ENCODE data around the gene MRPL58.

DNA sequence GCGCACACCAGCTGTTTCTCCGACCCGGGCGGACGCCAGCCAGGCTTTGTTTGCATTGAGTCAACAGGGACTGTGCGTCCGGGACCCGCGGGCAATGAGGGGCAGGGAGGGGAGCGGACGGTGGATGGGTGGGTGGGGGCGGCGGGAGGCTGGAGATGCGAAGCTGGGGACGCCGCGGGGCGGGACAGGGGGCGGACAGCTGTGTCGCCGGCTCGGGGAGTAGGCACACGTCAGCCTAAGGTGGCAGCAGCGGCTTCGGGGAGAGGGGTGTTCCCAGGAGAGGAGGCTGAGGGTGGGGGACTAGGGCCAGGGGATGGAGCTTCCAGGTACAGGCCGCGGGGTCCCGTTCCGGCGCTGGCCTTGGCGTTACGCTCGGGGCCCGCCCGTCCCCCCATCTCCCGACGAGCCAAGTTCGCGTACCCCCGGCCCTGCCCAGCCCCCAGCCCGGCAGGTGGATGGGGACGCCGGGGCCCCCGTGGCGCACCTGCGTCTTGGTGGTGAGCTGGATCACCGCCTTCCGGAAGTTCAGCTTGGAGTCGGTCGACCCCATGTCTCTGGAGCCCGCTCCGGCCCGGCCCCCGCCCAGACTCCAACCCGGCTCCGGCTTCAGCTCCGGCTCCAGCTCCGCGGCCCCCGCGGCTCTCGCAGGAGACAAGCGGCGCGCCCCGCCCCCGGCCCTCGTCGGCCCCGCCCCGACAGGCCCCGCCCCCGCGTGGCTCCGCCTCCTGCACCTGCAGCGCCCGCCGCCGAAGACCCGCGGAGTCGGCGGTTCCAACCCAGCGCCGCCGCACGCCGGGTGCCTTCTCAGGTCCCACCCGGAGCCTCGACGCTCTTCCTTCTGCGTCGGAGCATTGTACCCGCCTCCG lies 40.1 kb upstream of the MRPL58 start, which contains the start of gene HID1:
- TF ChIP-seq, protein P1, sequence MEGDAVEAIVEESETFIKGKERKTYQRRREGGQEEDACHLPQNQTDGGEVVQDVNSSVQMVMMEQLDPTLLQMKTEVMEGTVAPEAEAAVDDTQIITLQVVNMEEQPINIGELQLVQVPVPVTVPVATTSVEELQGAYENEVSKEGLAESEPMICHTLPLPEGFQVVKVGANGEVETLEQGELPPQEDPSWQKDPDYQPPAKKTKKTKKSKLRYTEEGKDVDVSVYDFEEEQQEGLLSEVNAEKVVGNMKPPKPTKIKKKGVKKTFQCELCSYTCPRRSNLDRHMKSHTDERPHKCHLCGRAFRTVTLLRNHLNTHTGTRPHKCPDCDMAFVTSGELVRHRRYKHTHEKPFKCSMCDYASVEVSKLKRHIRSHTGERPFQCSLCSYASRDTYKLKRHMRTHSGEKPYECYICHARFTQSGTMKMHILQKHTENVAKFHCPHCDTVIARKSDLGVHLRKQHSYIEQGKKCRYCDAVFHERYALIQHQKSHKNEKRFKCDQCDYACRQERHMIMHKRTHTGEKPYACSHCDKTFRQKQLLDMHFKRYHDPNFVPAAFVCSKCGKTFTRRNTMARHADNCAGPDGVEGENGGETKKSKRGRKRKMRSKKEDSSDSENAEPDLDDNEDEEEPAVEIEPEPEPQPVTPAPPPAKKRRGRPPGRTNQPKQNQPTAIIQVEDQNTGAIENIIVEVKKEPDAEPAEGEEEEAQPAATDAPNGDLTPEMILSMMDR (conservative IDR thresholded peaks at IDR 0.05; ENCODE audit: low read length) = no peak
- no peak for TF ChIP-seq EZH2phosphoT487 (IDR thresholded peaks at IDR 0.05; ENCODE audit: borderline replicate concordance, low read depth, low read length)

All from OCI-LY7 (cell line).